Tibial artery (tissue), 4 donors: ENCODE results near the gene GPER1.
"Not testable (repeated sequence)": the region's sequence is repeated elsewhere in the genome, so short reads cannot be mapped to it uniquely, and the experiment has no call there.

Source experiments
- DNase-seq, 2 donors: peaks; one replicate each; pipeline ENCODE4 v3.0.0-alpha.2; 2019
- H3K27ac ChIP-seq, 2 donors: fragments of 200-600 bp; sonication (generic) in 1 of 2; 1 replicate in 1 of 2; 2 replicates in 1 of 2; pipeline ENCODE4 v1.5.1; 2018 to 2019; ENCODE audit warnings: mild to moderate bottlenecking in 1 of 2
- H3K27me3 ChIP-seq, 2 donors: fragments of 200-600 bp; sonication (generic) in 1 of 2; one replicate each; pipeline versions ENCODE4 v1.5.1 to v1.6.0; 2016 to 2019
- H3K36me3 ChIP-seq, 3 donors: fragments of 200-600 bp; sonication (generic) in 2 of 3; one replicate each; pipeline ENCODE4 v1.5.1; 2016 to 2019; ENCODE audit warnings: mild to moderate bottlenecking in 2 of 3
- H3K4me1 ChIP-seq, 4 donors: fragments of 200-600 bp; sonication (generic) in 2 of 4; 1 replicate in 3 of 4; 2 replicates in 1 of 4; pipeline ENCODE4 v1.5.1; 2016 to 2019
- H3K4me3 ChIP-seq, 2 donors: fragments of 200-600 bp; sonication (generic) in 1 of 2; 1 replicate in 1 of 2; 2 replicates in 1 of 2; pipeline ENCODE4 v1.5.1; 2018 to 2019; ENCODE audit warnings: mild to moderate bottlenecking in 2 of 2
- H3K9me3 ChIP-seq, 3 donors: fragments of 200-600 bp; sonication (generic) in 1 of 3; one replicate each; pipeline ENCODE4 v1.5.1; 2016 to 2019
- CTCF ChIP-seq, 2 experiments: fragments of 200-600 bp in 1 of 2; fragments of 450-650 bp in 1 of 2; IDR thresholded peaks; one replicate each; pipeline ENCODE4 v1.5.1; 2017 to 2019; ENCODE audit warnings: antibody characterized with exemption in 2 of 2, mild to moderate bottlenecking in 1 of 2, moderate library complexity in 1 of 2
- intact Hi-C: fragments of 100-400 bp; cut with DNase I; formaldehyde crosslinking; loops from one replicate; pipeline ENCODE4 v1.15.0; 2023; ENCODE audit warnings: low total_unique reads

The GPER1 gene

GRCh38 chr7:1141651-1142050 lies 53.7 kb downstream of the GPER1 start:
- no peaks in the 10 kb centered on the region for H3K36me3 ChIP-seq
- no peak for DNase-seq
- intact Hi-C loops: no loop called here

GRCh38 chr7:1142051-1142635 lies 54.2 kb downstream of the GPER1 start:
- Histone ChIP-seq H3K4me3 (no peak overlapping the region), H3K9me3 (no peaks in the 10 kb centered on the region), H3K27ac (no peak overlapping the region), H3K4me1 (peaks cover 0 to 17% (median 15%) of the 10 kb centered on the region in 4 donors), H3K36me3 (no peaks in the 10 kb centered on the region), H3K27me3 (no peaks in the 10 kb centered on the region)
- no peak for DNase-seq
- TF ChIP-seq CTCF (IDR thresholded peaks at IDR 0.05): no peak
- intact Hi-C loops: no loop called here

More at GRCh38 chr7:1141651-1142050, 53.7 kb downstream of the GPER1 start:
- Histone ChIP-seq H3K27ac (no peak overlapping the region), H3K27me3 (no peaks in the 10 kb centered on the region), H3K9me3 (no peaks in the 10 kb centered on the region), H3K4me1 (peaks cover 0 to 22% (median 20%) of the 10 kb centered on the region in 4 donors), H3K4me3 (no peak overlapping the region)
- no peak for TF ChIP-seq CTCF (IDR thresholded peaks at IDR 0.05)

- H3K9me3 ChIP-seq, H3K4me3 ChIP-seq, H3K36me3 ChIP-seq, intact Hi-C loops, H3K27ac ChIP-seq, H3K27me3 ChIP-seq, DNase-seq: not testable (repeated sequence)
- peaks cover 0 to 12% (median 10%) of the 10 kb centered on the region in 4 donors for H3K4me1 ChIP-seq
Measured at GRCh38 chr7:1143031-1143430, 55.1 kb downstream of the GPER1 start.
